WTC11 (cell line): ENCODE measurements around the gene CYP8B1. TPM values are rescaled to one million over a fixed set of nuclear protein-coding genes. Genes with fewer than 3 reads are reported as not detected.

Experiments
- ATAC-seq: fragments of 200-7000 bp; cut with Tn5 transposase; 2 replicates; pipeline ENCODE4 v1.10.0; 2021; ENCODE audit warnings: mild to moderate bottlenecking, moderate library complexity
- CTCF ChIA-PET: fragments of 300-600 bp; sonication (Branson Sonifier 250); formaldehyde crosslinking; loops from one replicate; lab custom pipeline; 2021; ENCODE audit warnings: antibody characterized with exemption; lab: Charles Lee
- POLR2A ChIA-PET: fragments of 350-600 bp; sonication (Branson Sonifier 250); formaldehyde crosslinking; loops from one replicate; lab custom pipeline; 2021; ENCODE audit warnings: antibody characterized with exemption; lab: Charles Lee
- DNase-seq: peaks from one replicate; pipeline ENCODE4 v3.0.0; 2021; ENCODE audit warnings: low spot score
- H3K27ac Mint-ChIP-seq: 2 replicates; pipeline ENCODE4 v1.8.0; 2021; ENCODE audit warnings: mixed read lengths
- H3K27me3 Mint-ChIP-seq: 2 replicates; pipeline ENCODE4 v1.8.0; 2021; ENCODE audit warnings: low read depth, mild to moderate bottlenecking, moderate library complexity, mixed read lengths
- H3K36me3 Mint-ChIP-seq: 2 replicates; pipeline ENCODE4 v1.8.0; 2021; ENCODE audit warnings: mixed read lengths
- H3K4me1 Mint-ChIP-seq: 2 replicates; pipeline ENCODE4 v1.8.0; 2022; ENCODE audit warnings: mixed read lengths
- H3K4me3 Mint-ChIP-seq: 2 replicates; pipeline ENCODE4 v1.8.0; 2021; ENCODE audit warnings: mild to moderate bottlenecking, moderate library complexity, mixed read lengths
- H3K9me3 Mint-ChIP-seq: 2 replicates; pipeline ENCODE4 v1.8.0; 2021; ENCODE audit warnings: mixed read lengths
- E2F4 ChIP-seq: sonication (generic); formaldehyde crosslinking; IDR thresholded peaks from 2 replicates; pipeline ENCODE4 v1.8.1; 2022; ENCODE audit warnings: low read depth, mild to moderate bottlenecking, moderate library complexity, missing genetic modification reagents, borderline replicate concordance
- ETV6 ChIP-seq: sonication (generic); formaldehyde crosslinking; IDR thresholded peaks from 2 replicates; pipeline ENCODE4 v1.8.1; 2022; ENCODE audit warnings: mild to moderate bottlenecking, missing genetic modification reagents
- GRHL2 ChIP-seq: fragments of 250-450 bp; sonication (Bioruptor Pico); IDR thresholded peaks from 2 replicates; pipeline ENCODE4 v1.8.0; 2022; ENCODE audit warnings: mild to moderate bottlenecking, moderate library complexity; ENCODE audit not compliant: insufficient replicate concordance, severe bottlenecking
- HMGA2 ChIP-seq: fragments of 250-450 bp; sonication (Bioruptor Pico); IDR thresholded peaks from 2 replicates; pipeline ENCODE4 v1.4.0; 2021; ENCODE audit warnings: mild to moderate bottlenecking, moderate library complexity
- HMGXB4 ChIP-seq: sonication (generic); formaldehyde crosslinking; IDR thresholded peaks from 2 replicates; pipeline ENCODE4 v1.8.1; 2023; ENCODE audit warnings: mild to moderate bottlenecking, moderate library complexity, missing genetic modification reagents
- NFATC4 ChIP-seq: fragments of 250-450 bp; sonication (Bioruptor Pico); IDR thresholded peaks from 2 replicates; pipeline ENCODE4 v1.9.0; 2021; ENCODE audit warnings: mild to moderate bottlenecking
- NFYB ChIP-seq: sonication (generic); formaldehyde crosslinking; conservative IDR thresholded peaks from 2 replicates; pipeline ENCODE4 v1.8.0; 2022; ENCODE audit warnings: low read depth, missing genetic modification reagents
- SOX15 ChIP-seq: fragments of 250-450 bp; sonication (Bioruptor Pico); IDR thresholded peaks from 2 replicates; pipeline ENCODE4 v1.9.0; 2021; ENCODE audit warnings: mild to moderate bottlenecking
- STAT6 ChIP-seq: sonication (generic); formaldehyde crosslinking; conservative IDR thresholded peaks from 2 replicates; pipeline ENCODE4 v1.8.1; 2023; ENCODE audit warnings: mild to moderate bottlenecking, low read depth, missing genetic modification reagents, moderate library complexity
- ZBTB21 ChIP-seq: sonication (generic); formaldehyde crosslinking; IDR thresholded peaks from 2 replicates; pipeline ENCODE4 v1.8.1; 2023; ENCODE audit warnings: mild to moderate bottlenecking, missing genetic modification reagents, borderline replicate concordance
- ZMAT4 ChIP-seq: fragments of 250-450 bp; sonication (Bioruptor Pico); IDR thresholded peaks from 2 replicates; pipeline ENCODE4 v1.9.0; 2021; ENCODE audit warnings: mild to moderate bottlenecking
- total RNA-seq: library from RNA; stranded (reverse); gene quantifications from 3 replicates; pipeline ENCODE4 v1.2.3, GENCODE V29; 2021
- TF ChIP-seq, protein P1 (sequence below): fragments of 250-450 bp; sonication (Bioruptor Pico); IDR thresholded peaks from 2 replicates; pipeline ENCODE4 v1.9.0; 2021; ENCODE audit warnings: mild to moderate bottlenecking, borderline replicate concordance
- TF ChIP-seq, protein P2 (sequence below): sonication (generic); formaldehyde crosslinking; IDR thresholded peaks from 2 replicates; pipeline ENCODE4 v1.8.1; 2023; ENCODE audit warnings: mild to moderate bottlenecking, missing genetic modification reagents, moderate library complexity
- TF ChIP-seq, protein P3 (sequence below): sonication (generic); formaldehyde crosslinking; IDR thresholded peaks from 2 replicates; pipeline ENCODE4 v1.8.1; 2022; ENCODE audit warnings: mild to moderate bottlenecking, moderate library complexity, missing genetic modification reagents

Gene CYP8B1
- total RNA-seq, 1 experiment from 2014 or later: 0.13 TPM

- peaks cover 6% of the 10 kb centered on the region; the same call in 1 of the 2 replicates for H3K27me3 Mint-ChIP-seq
- H3K4me3 Mint-ChIP-seq: no peak overlapping the region
- H3K9me3 Mint-ChIP-seq: peaks cover 16% of the 10 kb centered on the region
- H3K4me1 Mint-ChIP-seq: peaks cover 15% of the 10 kb centered on the region
- ATAC-seq (no peak), DNase-seq (no peak)
- POLR2A ChIA-PET: no interaction called here
- TF ChIP-seq NFATC4 (CRISPR knock-in tag) (no peak), ZBTB21 (CRISPR knock-in tag) (no peak), E2F4 (CRISPR knock-in tag) (no peak), ETV6 (CRISPR knock-in tag) (no peak), ZMAT4 (CRISPR knock-in tag) (no peak), STAT6 (no peak), NFYB (CRISPR knock-in tag) (no peak), GRHL2 (CRISPR knock-in tag) (no peak), HMGA2 (CRISPR knock-in tag) (no peak), SOX15 (CRISPR knock-in tag) (no peak), HMGXB4 (CRISPR knock-in tag) (no peak)
- TF ChIP-seq, protein P1, sequence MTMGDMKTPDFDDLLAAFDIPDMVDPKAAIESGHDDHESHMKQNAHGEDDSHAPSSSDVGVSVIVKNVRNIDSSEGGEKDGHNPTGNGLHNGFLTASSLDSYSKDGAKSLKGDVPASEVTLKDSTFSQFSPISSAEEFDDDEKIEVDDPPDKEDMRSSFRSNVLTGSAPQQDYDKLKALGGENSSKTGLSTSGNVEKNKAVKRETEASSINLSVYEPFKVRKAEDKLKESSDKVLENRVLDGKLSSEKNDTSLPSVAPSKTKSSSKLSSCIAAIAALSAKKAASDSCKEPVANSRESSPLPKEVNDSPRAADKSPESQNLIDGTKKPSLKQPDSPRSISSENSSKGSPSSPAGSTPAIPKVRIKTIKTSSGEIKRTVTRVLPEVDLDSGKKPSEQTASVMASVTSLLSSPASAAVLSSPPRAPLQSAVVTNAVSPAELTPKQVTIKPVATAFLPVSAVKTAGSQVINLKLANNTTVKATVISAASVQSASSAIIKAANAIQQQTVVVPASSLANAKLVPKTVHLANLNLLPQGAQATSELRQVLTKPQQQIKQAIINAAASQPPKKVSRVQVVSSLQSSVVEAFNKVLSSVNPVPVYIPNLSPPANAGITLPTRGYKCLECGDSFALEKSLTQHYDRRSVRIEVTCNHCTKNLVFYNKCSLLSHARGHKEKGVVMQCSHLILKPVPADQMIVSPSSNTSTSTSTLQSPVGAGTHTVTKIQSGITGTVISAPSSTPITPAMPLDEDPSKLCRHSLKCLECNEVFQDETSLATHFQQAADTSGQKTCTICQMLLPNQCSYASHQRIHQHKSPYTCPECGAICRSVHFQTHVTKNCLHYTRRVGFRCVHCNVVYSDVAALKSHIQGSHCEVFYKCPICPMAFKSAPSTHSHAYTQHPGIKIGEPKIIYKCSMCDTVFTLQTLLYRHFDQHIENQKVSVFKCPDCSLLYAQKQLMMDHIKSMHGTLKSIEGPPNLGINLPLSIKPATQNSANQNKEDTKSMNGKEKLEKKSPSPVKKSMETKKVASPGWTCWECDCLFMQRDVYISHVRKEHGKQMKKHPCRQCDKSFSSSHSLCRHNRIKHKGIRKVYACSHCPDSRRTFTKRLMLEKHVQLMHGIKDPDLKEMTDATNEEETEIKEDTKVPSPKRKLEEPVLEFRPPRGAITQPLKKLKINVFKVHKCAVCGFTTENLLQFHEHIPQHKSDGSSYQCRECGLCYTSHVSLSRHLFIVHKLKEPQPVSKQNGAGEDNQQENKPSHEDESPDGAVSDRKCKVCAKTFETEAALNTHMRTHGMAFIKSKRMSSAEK: no peak
- TF ChIP-seq, protein P2, sequence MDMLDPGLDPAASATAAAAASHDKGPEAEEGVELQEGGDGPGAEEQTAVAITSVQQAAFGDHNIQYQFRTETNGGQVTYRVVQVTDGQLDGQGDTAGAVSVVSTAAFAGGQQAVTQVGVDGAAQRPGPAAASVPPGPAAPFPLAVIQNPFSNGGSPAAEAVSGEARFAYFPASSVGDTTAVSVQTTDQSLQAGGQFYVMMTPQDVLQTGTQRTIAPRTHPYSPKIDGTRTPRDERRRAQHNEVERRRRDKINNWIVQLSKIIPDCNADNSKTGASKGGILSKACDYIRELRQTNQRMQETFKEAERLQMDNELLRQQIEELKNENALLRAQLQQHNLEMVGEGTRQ (CRISPR knock-in tag): no peak
- TF ChIP-seq, protein P3, sequence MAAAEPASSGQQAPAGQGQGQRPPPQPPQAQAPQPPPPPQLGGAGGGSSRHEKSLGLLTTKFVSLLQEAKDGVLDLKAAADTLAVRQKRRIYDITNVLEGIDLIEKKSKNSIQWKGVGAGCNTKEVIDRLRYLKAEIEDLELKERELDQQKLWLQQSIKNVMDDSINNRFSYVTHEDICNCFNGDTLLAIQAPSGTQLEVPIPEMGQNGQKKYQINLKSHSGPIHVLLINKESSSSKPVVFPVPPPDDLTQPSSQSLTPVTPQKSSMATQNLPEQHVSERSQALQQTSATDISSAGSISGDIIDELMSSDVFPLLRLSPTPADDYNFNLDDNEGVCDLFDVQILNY (CRISPR knock-in tag): no peak
- H3K27ac Mint-ChIP-seq: no peak overlapping the region
- no peaks in the 10 kb centered on the region for H3K36me3 Mint-ChIP-seq
- CTCF ChIA-PET: no interaction called here
Observed at GRCh38 chr3:42900226-42901072, 24.8 kb upstream of the CYP8B1 start.
